Loucy (cell line): ENCODE results near the gene AQP12B.

Source experiments
- H2AFZ ChIP-seq: fragments of 200-600 bp; sonication (generic); 2 replicates; pipeline ENCODE4 v1.6.0; 2016; ENCODE audit warnings: antibody characterized with exemption, mild to moderate bottlenecking, low read length, moderate library complexity
- H3F3A ChIP-seq: fragments of 200-600 bp; 2 replicates; pipeline ENCODE4 v1.6.0; 2016; ENCODE audit warnings: antibody characterized with exemption, low read depth, mild to moderate bottlenecking
- H3K27me3 ChIP-seq: fragments of 200-600 bp; sonication (generic); 2 replicates; pipeline ENCODE4 v1.6.1; 2014; ENCODE audit warnings: low read length, mild to moderate bottlenecking; ENCODE audit not compliant: insufficient read depth, poor library complexity, severe bottlenecking
- H3K36me3 ChIP-seq: fragments of 200-600 bp; sonication (generic); 2 replicates; pipeline ENCODE4 v1.6.1; 2016; ENCODE audit warnings: low read length; ENCODE audit not compliant: insufficient read depth
- H3K4me1 ChIP-seq: fragments of 200-600 bp; sonication (generic); 2 replicates; pipeline ENCODE4 v1.5.1; 2014; ENCODE audit warnings: low read length, mild to moderate bottlenecking; ENCODE audit not compliant: insufficient read depth, poor library complexity, severe bottlenecking
- H3K4me2 ChIP-seq: fragments of 200-600 bp; sonication (generic); 2 replicates; pipeline ENCODE4 v1.6.0; 2014; ENCODE audit warnings: antibody characterized with exemption, low read length, low read depth, mild to moderate bottlenecking; ENCODE audit not compliant: poor library complexity, severe bottlenecking
- H3K4me3 ChIP-seq: fragments of 200-600 bp; sonication (generic); 2 replicates; pipeline ENCODE4 v1.5.1; 2014; ENCODE audit warnings: low read length, mild to moderate bottlenecking, mixed read lengths; ENCODE audit not compliant: poor library complexity, severe bottlenecking
- H3K79me2 ChIP-seq: fragments of 200-600 bp; sonication (generic); 2 replicates; pipeline ENCODE4 v1.6.1; 2014; ENCODE audit warnings: low read length; ENCODE audit not compliant: insufficient read depth
- H3K9ac ChIP-seq: fragments of 200-600 bp; sonication (generic); 2 replicates; pipeline ENCODE4 v1.6.0; 2014; ENCODE audit warnings: mild to moderate bottlenecking, low read depth, low read length, moderate library complexity; ENCODE audit not compliant: poor library complexity, severe bottlenecking
- H3K9me2 ChIP-seq: fragments of 200-600 bp; sonication (generic); replicated peaks from 2 replicates; pipeline ENCODE4 v1.6.1; 2016; ENCODE audit warnings: low read depth, low read length, mixed read lengths
- H3K9me3 ChIP-seq: fragments of 200-600 bp; sonication (generic); 2 replicates; pipeline ENCODE4 v1.6.1; 2014; ENCODE audit warnings: mild to moderate bottlenecking, antibody characterized with exemption, low read length, low read depth; ENCODE audit not compliant: insufficient read depth
- H4K20me1 ChIP-seq: fragments of 200-600 bp; sonication (generic); 2 replicates; pipeline ENCODE4 v1.6.0; 2014; ENCODE audit warnings: antibody characterized with exemption, low read length, mild to moderate bottlenecking; ENCODE audit not compliant: insufficient read depth, poor library complexity, severe bottlenecking
- EZH2phosphoT487 ChIP-seq: fragments of 200-600 bp; IDR thresholded peaks from 2 replicates; pipeline ENCODE4 v1.6.1; 2018; ENCODE audit warnings: antibody characterized with exemption, mild to moderate bottlenecking, moderate library complexity, borderline replicate concordance
- TF ChIP-seq, protein P1 (sequence below): fragments of 200-600 bp; sonication (generic); conservative IDR thresholded peaks from 2 replicates; pipeline ENCODE4 v1.5.1; 2014; ENCODE audit warnings: mild to moderate bottlenecking, antibody characterized with exemption, low read length

The AQP12B gene

DNA sequence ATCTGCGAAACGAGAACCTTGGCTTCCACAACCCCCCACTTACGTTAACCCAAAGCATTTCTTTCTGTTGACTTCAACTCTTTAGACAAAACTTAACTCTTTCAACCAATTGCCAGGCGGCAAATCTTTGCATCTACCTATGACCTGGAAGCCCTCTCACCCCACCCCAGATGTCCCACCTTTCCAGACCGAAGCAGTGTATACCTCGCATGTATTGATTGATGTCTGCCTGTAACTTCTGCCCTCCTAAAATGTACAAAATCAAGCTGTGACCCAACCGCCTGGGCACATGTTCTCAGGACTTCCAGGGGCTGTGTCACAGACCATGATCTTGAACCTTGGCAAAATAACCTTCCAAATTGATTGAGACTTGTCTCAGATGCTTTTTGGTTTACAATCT, 12.3 kb downstream of the AQP12B start:
- no peaks in the 10 kb centered on the region for H3F3A ChIP-seq
- no peak overlapping the region for H3K9ac ChIP-seq
- H3K4me1 ChIP-seq: no peaks in the 10 kb centered on the region
- H4K20me1 ChIP-seq: no peaks in the 10 kb centered on the region
- no peak overlapping the region for H2AFZ ChIP-seq
- H3K4me3 ChIP-seq: no peak overlapping the region
- TF ChIP-seq, protein P1, sequence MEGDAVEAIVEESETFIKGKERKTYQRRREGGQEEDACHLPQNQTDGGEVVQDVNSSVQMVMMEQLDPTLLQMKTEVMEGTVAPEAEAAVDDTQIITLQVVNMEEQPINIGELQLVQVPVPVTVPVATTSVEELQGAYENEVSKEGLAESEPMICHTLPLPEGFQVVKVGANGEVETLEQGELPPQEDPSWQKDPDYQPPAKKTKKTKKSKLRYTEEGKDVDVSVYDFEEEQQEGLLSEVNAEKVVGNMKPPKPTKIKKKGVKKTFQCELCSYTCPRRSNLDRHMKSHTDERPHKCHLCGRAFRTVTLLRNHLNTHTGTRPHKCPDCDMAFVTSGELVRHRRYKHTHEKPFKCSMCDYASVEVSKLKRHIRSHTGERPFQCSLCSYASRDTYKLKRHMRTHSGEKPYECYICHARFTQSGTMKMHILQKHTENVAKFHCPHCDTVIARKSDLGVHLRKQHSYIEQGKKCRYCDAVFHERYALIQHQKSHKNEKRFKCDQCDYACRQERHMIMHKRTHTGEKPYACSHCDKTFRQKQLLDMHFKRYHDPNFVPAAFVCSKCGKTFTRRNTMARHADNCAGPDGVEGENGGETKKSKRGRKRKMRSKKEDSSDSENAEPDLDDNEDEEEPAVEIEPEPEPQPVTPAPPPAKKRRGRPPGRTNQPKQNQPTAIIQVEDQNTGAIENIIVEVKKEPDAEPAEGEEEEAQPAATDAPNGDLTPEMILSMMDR: no peak
- no peak for TF ChIP-seq EZH2phosphoT487
- H3K4me2 ChIP-seq: no peak overlapping the region
- no peaks in the 10 kb centered on the region for H3K9me3 ChIP-seq
- H3K36me3 ChIP-seq: no peaks in the 10 kb centered on the region
- H3K79me2 ChIP-seq: no peaks in the 10 kb centered on the region
- no peaks in the 10 kb centered on the region for H3K27me3 ChIP-seq
- H3K9me2 ChIP-seq: no peaks in the 10 kb centered on the region

- H3K4me2 ChIP-seq: no peak overlapping the region
- H3K27me3 ChIP-seq: no peaks in the 10 kb centered on the region
- H3F3A ChIP-seq: no peaks in the 10 kb centered on the region
- no peaks in the 10 kb centered on the region for H3K36me3 ChIP-seq
- no peak overlapping the region for H3K4me3 ChIP-seq
- no peaks in the 10 kb centered on the region for H3K9me2 ChIP-seq
- TF ChIP-seq EZH2phosphoT487: no peak
- TF ChIP-seq, protein P1: no peak
- no peaks in the 10 kb centered on the region for H4K20me1 ChIP-seq
- no peaks in the 10 kb centered on the region for H3K79me2 ChIP-seq
- H3K9me3 ChIP-seq: 0 out of 2 replicates have a peak, but pooled peaks cover 3% of the 10 kb centered on the region
- no peak overlapping the region for H3K9ac ChIP-seq
- no peaks in the 10 kb centered on the region for H3K4me1 ChIP-seq
- no peak overlapping the region for H2AFZ ChIP-seq
These were observed 18.1 kb downstream of the AQP12B start for GRCh38 chr2:240664622-240665021.

GRCh38 chr2:240663546-240664190, 19.0 kb downstream of the AQP12B start:
- H3K9me2 ChIP-seq: no peaks in the 10 kb centered on the region
- no peaks in the 10 kb centered on the region for H3F3A ChIP-seq
- no peaks in the 10 kb centered on the region for H3K4me1 ChIP-seq
- H3K9ac ChIP-seq: no peak overlapping the region
- no peaks in the 10 kb centered on the region for H3K27me3 ChIP-seq
- H3K4me3 ChIP-seq: no peak overlapping the region
- H3K9me3 ChIP-seq: 0 out of 2 replicates have a peak, but pooled peaks cover 3% of the 10 kb centered on the region
- TF ChIP-seq EZH2phosphoT487: no peak
- TF ChIP-seq, protein P1: no peak; the same call in 1 of the 2 replicates
- no peaks in the 10 kb centered on the region for H4K20me1 ChIP-seq
- no peaks in the 10 kb centered on the region for H3K79me2 ChIP-seq
- no peak overlapping the region for H3K4me2 ChIP-seq
- H3K36me3 ChIP-seq: no peaks in the 10 kb centered on the region
- no peak overlapping the region for H2AFZ ChIP-seq
